Occipital lobe (tissue), 2 donors: Measurements from ENCODE around the gene TMEM156. TPM values are rescaled to one million over a fixed set of nuclear protein-coding genes. Genes with fewer than 3 reads are reported as not detected.
A peak's percentile ranks its signal among the peaks of the same experiment; 100 is the strongest.

Source experiments
- DNase-seq: peaks from one replicate; lab custom pipeline; 2025; lab: John Stamatoyannopoulos, UW
- total RNA-seq: library from RNA; depleted of rRNA; stranded (reverse); fragments of >200 nt; gene quantifications from one replicate; pipeline ENCODE4 v1.2.3, GENCODE V29; 2014

Gene TMEM156
- 0.31 TPM for total RNA-seq

- DNase-seq = no peak
Observed at GRCh38 chr4:39032218-39033085, at the start of gene TMEM156. TMEM156 (minus strand) TSS chr4:39032409; CDS start chr4:39032313, 96 bp downstream.

- DNase-seq = no peak
Observed at GRCh38 chr4:39078829-39079228, 46.6 kb upstream of the TMEM156 start.

- no peak for DNase-seq
Observed at GRCh38 chr4:39068907-39069306, 36.7 kb upstream of the TMEM156 start.

- no peak for DNase-seq
Observed at GRCh38 chr4:39067451-39067850, 35.2 kb upstream of the TMEM156 start.

GRCh38 chr4:39067031-39067430, 34.8 kb upstream of the TMEM156 start:
- DNase-seq = no peak

GRCh38 chr4:39066371-39066770, 34.2 kb upstream of the TMEM156 start:
- DNase-seq = no peak

- no peak for DNase-seq
Observed at GRCh38 chr4:39063430-39063829, 31.2 kb upstream of the TMEM156 start.

- DNase-seq = no peak
Observed at GRCh38 chr4:39062770-39063097, 30.5 kb upstream of the TMEM156 start.

- DNase-seq = no peak
Observed at GRCh38 chr4:39062094-39062769, 30.0 kb upstream of the TMEM156 start, which contains the start of gene KLHL5. KLHL5 (plus strand) TSS chr4:39062232; CDS start chr4:39062653, 421 bp downstream.

- no peak for DNase-seq
Observed at GRCh38 chr4:39061457-39061856, 29.2 kb upstream of the TMEM156 start.

GRCh38 chr4:39056023-39056422, 23.8 kb upstream of the TMEM156 start:
- no peak for DNase-seq

GRCh38 chr4:39054497-39054896, 22.3 kb upstream of the TMEM156 start:
- no peak for DNase-seq

GRCh38 chr4:39053983-39054382, 21.8 kb upstream of the TMEM156 start:
- no peak for DNase-seq

- DNase-seq = no peak
Observed at GRCh38 chr4:39051492-39051891, 19.3 kb upstream of the TMEM156 start.

- no peak for DNase-seq
Observed at GRCh38 chr4:39050590-39050989, 18.4 kb upstream of the TMEM156 start.

- DNase-seq = no peak
Observed at GRCh38 chr4:39048311-39048710, 16.1 kb upstream of the TMEM156 start.

- no peak for DNase-seq
Observed at GRCh38 chr4:39047681-39048080, 15.5 kb upstream of the TMEM156 start.

GRCh38 chr4:39046249-39046648, 14.0 kb upstream of the TMEM156 start:
- no peak for DNase-seq

- DNase-seq = no peak
Observed at GRCh38 chr4:39045827-39046221, 13.6 kb upstream of the TMEM156 start.

GRCh38 chr4:39044956-39045826, 13.0 kb upstream of the TMEM156 start:
- no peak for DNase-seq

GRCh38 chr4:39044364-39044955, 12.3 kb upstream of the TMEM156 start:
- peak; percentile 84 for DNase-seq
